Activated CD8-positive, alpha-beta T cell treated with anti-CD3 and anti-CD28 coated beads, Interleukin-2, amount 10 ng/mL, durations not matched to agents 7 days and 5 days (primary cell): ENCODE measurements around the gene PYHIN1. TPM values are rescaled to one million over a fixed set of nuclear protein-coding genes. Genes with fewer than 3 reads are reported as not detected.

ENCODE experiments used
- ATAC-seq: fragments of 150-1000 bp; cut with Tn5 transposase; one replicate; pipeline ENCODE4 v1.10.0; 2021; ENCODE audit warnings: moderate library complexity
- CTCF ChIA-PET: fragments of 350-600 bp; sonication (Branson Sonifier 250); formaldehyde crosslinking; loops from one replicate; lab custom pipeline; 2021; ENCODE audit warnings: antibody characterized with exemption; lab: Charles Lee
- POLR2A ChIA-PET: fragments of 350-600 bp; sonication (Branson Sonifier 250); formaldehyde crosslinking; loops from one replicate; lab custom pipeline; 2021; ENCODE audit warnings: antibody characterized with exemption; lab: Charles Lee
- DNase-seq: peaks from one replicate; pipeline ENCODE4 v3.0.0-alpha.2; 2020
- H3K27ac Mint-ChIP-seq: one replicate; pipeline ENCODE4 v1.8.0; 2021; ENCODE audit warnings: mild to moderate bottlenecking, mixed read lengths
- H3K27me3 Mint-ChIP-seq: one replicate; pipeline ENCODE4 v1.8.0; 2021; ENCODE audit warnings: low read depth, mixed read lengths
- H3K36me3 Mint-ChIP-seq: one replicate; pipeline ENCODE4 v1.8.0; 2021; ENCODE audit warnings: low read depth, mixed read lengths
- H3K4me1 Mint-ChIP-seq: one replicate; pipeline ENCODE4 v1.8.0; 2021; ENCODE audit warnings: low read depth, mixed read lengths
- H3K4me3 Mint-ChIP-seq: one replicate; pipeline ENCODE4 v1.8.0; 2021; ENCODE audit warnings: mild to moderate bottlenecking, mixed read lengths
- H3K9me3 Mint-ChIP-seq: one replicate; pipeline ENCODE4 v1.8.0; 2022; ENCODE audit warnings: mixed read lengths; ENCODE audit not compliant: insufficient read depth
- total RNA-seq, 2 experiments: library from RNA; stranded (reverse); gene quantifications; one replicate each; pipeline ENCODE4 v1.2.3, GENCODE V29; 2021

The PYHIN1 gene
- total RNA-seq, 2 experiments from 2014 or later = 11.5 to 12.5 TPM

GRCh38 chr1:158943059-158943458 is 11.7 kb downstream of the PYHIN1 start:
- H3K36me3 Mint-ChIP-seq = peaks cover 32% of the 10 kb centered on the region
- H3K27me3 Mint-ChIP-seq = peaks cover 12% of the 10 kb centered on the region
- ATAC-seq (no peak), DNase-seq (no peak)
- no peaks in the 10 kb centered on the region for H3K4me1 Mint-ChIP-seq
- H3K4me3 Mint-ChIP-seq = no peak overlapping the region
- no peaks in the 10 kb centered on the region for H3K9me3 Mint-ChIP-seq
- no peak overlapping the region for H3K27ac Mint-ChIP-seq
- ChIA-PET POLR2A (no interaction called here), CTCF (no interaction called here)

- Mint-ChIP-seq H3K27me3 (peaks cover 12% of the 10 kb centered on the region), H3K27ac (no peak overlapping the region), H3K36me3 (peaks cover 33% of the 10 kb centered on the region), H3K4me3 (no peak overlapping the region), H3K4me1 (no peaks in the 10 kb centered on the region), H3K9me3 (no peaks in the 10 kb centered on the region)
- CTCF ChIA-PET = no interaction called here
- ATAC-seq (no peak), DNase-seq (no peak)
- POLR2A ChIA-PET = no interaction called here
Measured at GRCh38 chr1:158945061-158945460, 13.7 kb downstream of the PYHIN1 start.

- Mint-ChIP-seq H3K4me3 (no peak overlapping the region), H3K4me1 (no peaks in the 10 kb centered on the region), H3K9me3 (no peaks in the 10 kb centered on the region), H3K27ac (no peak overlapping the region), H3K36me3 (peaks cover 40% of the 10 kb centered on the region), H3K27me3 (peaks cover 12% of the 10 kb centered on the region)
- no peak for DNase-seq
- ATAC-seq = no peak
- ChIA-PET POLR2A (no interaction called here), CTCF (no interaction called here)
Measured at GRCh38 chr1:158946785-158947184, 15.4 kb downstream of the PYHIN1 start.

GRCh38 chr1:158951956-158952355 is 20.6 kb downstream of the PYHIN1 start:
- Mint-ChIP-seq H3K4me1 (peaks cover 6% of the 10 kb centered on the region), H3K4me3 (no peak overlapping the region), H3K9me3 (no peaks in the 10 kb centered on the region), H3K27ac (no peak overlapping the region), H3K27me3 (no peaks in the 10 kb centered on the region), H3K36me3 (peaks cover 30% of the 10 kb centered on the region)
- DNase-seq = no peak
- ATAC-seq = no peak
- ChIA-PET POLR2A (no interaction called here), CTCF (no interaction called here)

GRCh38 chr1:158952416-158952815 is 21.1 kb downstream of the PYHIN1 start:
- Mint-ChIP-seq H3K4me3 (no peak overlapping the region), H3K36me3 (peaks cover 28% of the 10 kb centered on the region), H3K4me1 (peaks cover 6% of the 10 kb centered on the region), H3K9me3 (no peaks in the 10 kb centered on the region), H3K27me3 (no peaks in the 10 kb centered on the region), H3K27ac (no peak overlapping the region)
- ChIA-PET POLR2A (no interaction called here), CTCF (no interaction called here)
- DNase-seq (no peak), ATAC-seq (no peak)

- POLR2A ChIA-PET = no interaction called here
- DNase-seq = no peak
- CTCF ChIA-PET = no interaction called here
- Mint-ChIP-seq H3K27ac (no peak overlapping the region), H3K27me3 (peaks cover 2% of the 10 kb centered on the region), H3K4me3 (no peak overlapping the region), H3K4me1 (no peaks in the 10 kb centered on the region), H3K36me3 (peaks cover 18% of the 10 kb centered on the region), H3K9me3 (no peaks in the 10 kb centered on the region)
- no peak for ATAC-seq
Measured at GRCh38 chr1:158961178-158961577, 29.8 kb downstream of the PYHIN1 start.

GRCh38 chr1:158962983-158963382 is 31.6 kb downstream of the PYHIN1 start:
- CTCF ChIA-PET = no interaction called here
- Mint-ChIP-seq H3K9me3 (no peaks in the 10 kb centered on the region), H3K4me1 (no peaks in the 10 kb centered on the region), H3K27me3 (peaks cover 9% of the 10 kb centered on the region), H3K4me3 (no peak overlapping the region), H3K36me3 (peaks cover 21% of the 10 kb centered on the region), H3K27ac (no peak overlapping the region)
- POLR2A ChIA-PET = interaction anchor here (0.7 kb wide), 1 partner anchor 35 kb away, joined by 4 read pairs; no protein-coding TSS in a partner anchor
- ATAC-seq (no peak), DNase-seq (no peak)

- H3K4me1 Mint-ChIP-seq = no peaks in the 10 kb centered on the region
- CTCF ChIA-PET = no interaction called here
- no peak overlapping the region for H3K27ac Mint-ChIP-seq
- no peak for ATAC-seq
- POLR2A ChIA-PET = no interaction called here
- peaks cover 9% of the 10 kb centered on the region for H3K27me3 Mint-ChIP-seq
- DNase-seq = no peak
- no peak overlapping the region for H3K4me3 Mint-ChIP-seq
- H3K9me3 Mint-ChIP-seq = no peaks in the 10 kb centered on the region
- H3K36me3 Mint-ChIP-seq = peaks cover 8% of the 10 kb centered on the region
Measured at GRCh38 chr1:158969166-158969565, 37.8 kb downstream of the PYHIN1 start.

- ATAC-seq (no peak), DNase-seq (no peak)
- ChIA-PET CTCF (interaction anchor here (1.0 to 1.2 kb wide), 2 partner anchors 9 to 29 kb away, joined by 3 read pairs; no protein-coding TSS in a partner anchor), POLR2A (no interaction called here)
- peaks cover 9% of the 10 kb centered on the region for H3K27me3 Mint-ChIP-seq
- no peak overlapping the region for H3K27ac Mint-ChIP-seq
- peaks cover 4% of the 10 kb centered on the region for H3K36me3 Mint-ChIP-seq
- H3K9me3 Mint-ChIP-seq = no peaks in the 10 kb centered on the region
- H3K4me1 Mint-ChIP-seq = no peaks in the 10 kb centered on the region
- no peak overlapping the region for H3K4me3 Mint-ChIP-seq
Measured at GRCh38 chr1:158969855-158970254, 38.5 kb downstream of the PYHIN1 start.

- Mint-ChIP-seq H3K36me3 (no peaks in the 10 kb centered on the region), H3K4me1 (no peaks in the 10 kb centered on the region)
- POLR2A ChIA-PET = no interaction called here
Measured at GRCh38 chr1:158972841-158973240, 41.5 kb downstream of the PYHIN1 start.

GRCh38 chr1:158976219-158976618 is 44.9 kb downstream of the PYHIN1 start:
- Mint-ChIP-seq H3K27ac (no peak overlapping the region), H3K9me3 (no peaks in the 10 kb centered on the region)
- CTCF ChIA-PET = interaction anchor here (1.0 to 1.8 kb wide), 3 partner anchors 22 to 772 kb away, joined by 3 to 5 read pairs (median 4); no protein-coding TSS in a partner anchor

More at GRCh38 chr1:158972841-158973240, 41.5 kb downstream of the PYHIN1 start:
- ATAC-seq (no peak), DNase-seq (no peak)
- Mint-ChIP-seq H3K9me3 (no peaks in the 10 kb centered on the region), H3K27me3 (no peaks in the 10 kb centered on the region), H3K27ac (no peak overlapping the region), H3K4me3 (no peak overlapping the region)
- CTCF ChIA-PET = no interaction called here

GRCh38 chr1:158978730-158979129 is 47.4 kb downstream of the PYHIN1 start:
- ChIA-PET CTCF (interaction anchor here (1.4 to 1.5 kb wide), 2 partner anchors 8 to 20 kb away, joined by 3 to 5 read pairs; no protein-coding TSS in a partner anchor), POLR2A (no interaction called here)
- H3K4me3 Mint-ChIP-seq = no peak overlapping the region
- H3K27ac Mint-ChIP-seq = no peak overlapping the region
- peaks cover 18% of the 10 kb centered on the region for H3K36me3 Mint-ChIP-seq
- peaks cover 3% of the 10 kb centered on the region for H3K27me3 Mint-ChIP-seq
- H3K4me1 Mint-ChIP-seq = no peaks in the 10 kb centered on the region
- H3K9me3 Mint-ChIP-seq = peaks cover 3% of the 10 kb centered on the region
- ATAC-seq (no peak), DNase-seq (no peak)

More at GRCh38 chr1:158976219-158976618, 44.9 kb downstream of the PYHIN1 start:
- POLR2A ChIA-PET = no interaction called here
- ATAC-seq (no peak), DNase-seq (no peak)
- H3K27me3 Mint-ChIP-seq = no peaks in the 10 kb centered on the region
- no peak overlapping the region for H3K4me3 Mint-ChIP-seq
- no peaks in the 10 kb centered on the region for H3K4me1 Mint-ChIP-seq
- H3K36me3 Mint-ChIP-seq = peaks cover 5% of the 10 kb centered on the region

- ChIA-PET CTCF (interaction anchor here (1.4 to 1.5 kb wide), 2 partner anchors 9 to 19 kb away, joined by 3 to 5 read pairs; no protein-coding TSS in a partner anchor), POLR2A (no interaction called here)
- DNase-seq (no peak), ATAC-seq (no peak)
- H3K27me3 Mint-ChIP-seq = peaks cover 3% of the 10 kb centered on the region
- no peak overlapping the region for H3K4me3 Mint-ChIP-seq
- H3K27ac Mint-ChIP-seq = no peak overlapping the region
- H3K36me3 Mint-ChIP-seq = peaks cover 20% of the 10 kb centered on the region
- H3K9me3 Mint-ChIP-seq = peaks cover 3% of the 10 kb centered on the region
- H3K4me1 Mint-ChIP-seq = no peaks in the 10 kb centered on the region
Measured at GRCh38 chr1:158979229-158979628, 47.9 kb downstream of the PYHIN1 start.
